Measurements from ENCODE around the gene AOPEP. TPM values are rescaled to one million over a fixed set of nuclear protein-coding genes. Genes with fewer than 3 reads are reported as not detected.

AOPEP gene
- total and polyA plus RNA-seq, 3 donors from 2014 or later, result 31.4 to 95.0 (median 80.4) TPM

DNA sequence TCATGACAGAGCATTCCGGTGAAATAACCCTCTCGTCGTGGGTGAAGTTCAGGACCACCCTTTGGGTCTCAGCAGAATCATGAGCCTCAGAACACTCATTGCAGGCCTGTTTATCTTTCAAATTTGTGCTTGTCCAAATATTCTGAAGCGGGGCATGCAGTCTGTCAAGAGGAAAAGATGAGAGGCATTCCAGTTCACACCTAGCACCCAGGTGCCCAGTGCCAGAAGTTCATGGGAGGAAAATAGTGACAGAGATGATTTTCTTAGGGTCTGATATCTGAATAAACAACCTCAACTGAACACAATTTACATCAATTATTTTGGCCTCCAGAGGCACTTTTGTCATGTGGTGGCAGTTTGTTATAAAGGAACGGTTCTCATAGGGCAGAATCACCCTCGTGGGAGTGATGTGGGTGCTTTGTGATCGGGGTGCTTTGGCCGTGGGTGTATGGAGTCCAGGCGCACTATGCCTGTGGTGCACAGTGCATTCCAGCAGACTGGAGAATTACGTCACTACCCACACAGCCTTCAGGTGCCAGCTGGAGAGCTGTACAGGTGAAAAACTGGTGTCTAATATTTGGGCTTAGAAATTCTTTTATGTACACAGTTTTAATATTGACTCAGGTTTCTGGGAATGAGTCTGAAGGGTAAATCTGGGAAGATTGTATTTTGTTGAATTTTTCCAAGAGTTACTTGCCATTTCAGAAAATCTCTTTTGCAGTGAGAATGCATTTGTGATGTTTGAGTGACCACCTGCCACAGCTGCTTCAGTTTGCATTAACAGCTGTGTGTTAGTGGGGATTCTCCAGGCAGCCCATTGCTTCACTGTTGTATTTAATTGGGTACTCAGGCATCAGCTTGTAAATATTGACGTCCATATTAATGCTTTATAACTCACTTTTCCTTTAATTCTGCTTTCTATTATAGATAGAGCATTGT, 301.7 kb downstream of the AOPEP start:
- no peak for DNase-seq
- H3K4me1 ChIP-seq, result peaks cover 24% of the 10 kb centered on the region
- no peaks in the 10 kb centered on the region for H3K27me3 ChIP-seq
- intact Hi-C loops (cut with DNase I; ENCODE audit: low total_unique reads), result no loop called here
- no peaks in the 10 kb centered on the region for H3K9me3 ChIP-seq
- no peaks in the 10 kb centered on the region for H3K36me3 ChIP-seq (ENCODE audit: low read depth, missing control alignments)
- TF ChIP-seq POLR2A (IDR thresholded peaks at IDR 0.05), result no peak
- TF ChIP-seq, protein P1, sequence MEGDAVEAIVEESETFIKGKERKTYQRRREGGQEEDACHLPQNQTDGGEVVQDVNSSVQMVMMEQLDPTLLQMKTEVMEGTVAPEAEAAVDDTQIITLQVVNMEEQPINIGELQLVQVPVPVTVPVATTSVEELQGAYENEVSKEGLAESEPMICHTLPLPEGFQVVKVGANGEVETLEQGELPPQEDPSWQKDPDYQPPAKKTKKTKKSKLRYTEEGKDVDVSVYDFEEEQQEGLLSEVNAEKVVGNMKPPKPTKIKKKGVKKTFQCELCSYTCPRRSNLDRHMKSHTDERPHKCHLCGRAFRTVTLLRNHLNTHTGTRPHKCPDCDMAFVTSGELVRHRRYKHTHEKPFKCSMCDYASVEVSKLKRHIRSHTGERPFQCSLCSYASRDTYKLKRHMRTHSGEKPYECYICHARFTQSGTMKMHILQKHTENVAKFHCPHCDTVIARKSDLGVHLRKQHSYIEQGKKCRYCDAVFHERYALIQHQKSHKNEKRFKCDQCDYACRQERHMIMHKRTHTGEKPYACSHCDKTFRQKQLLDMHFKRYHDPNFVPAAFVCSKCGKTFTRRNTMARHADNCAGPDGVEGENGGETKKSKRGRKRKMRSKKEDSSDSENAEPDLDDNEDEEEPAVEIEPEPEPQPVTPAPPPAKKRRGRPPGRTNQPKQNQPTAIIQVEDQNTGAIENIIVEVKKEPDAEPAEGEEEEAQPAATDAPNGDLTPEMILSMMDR (IDR thresholded peaks at IDR 0.05), result no peak
- H3K27ac ChIP-seq, result no peak overlapping the region
- no peak overlapping the region for H3K4me3 ChIP-seq
- WGBS, 2 donors, result 72 to 81% methylated on average over 10 to 11 of the region's 11 CpGs

DNA sequence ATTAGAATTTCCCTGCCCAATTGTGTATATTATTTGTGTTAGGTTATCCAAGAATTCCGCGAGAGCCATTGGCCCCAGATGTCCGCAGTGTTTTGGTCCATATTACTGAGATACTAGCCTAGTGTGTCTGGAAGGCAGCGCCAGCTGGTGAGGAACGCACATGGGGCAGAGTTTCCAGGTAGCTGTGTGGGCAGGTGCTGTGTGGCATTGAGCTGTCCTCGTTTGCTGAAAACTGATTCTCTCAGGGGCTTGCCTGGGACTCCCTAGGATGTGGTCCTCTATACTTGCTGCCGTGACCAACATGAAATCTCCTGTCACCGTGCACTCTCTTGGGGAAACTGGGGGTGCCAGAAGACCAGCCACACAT, 302.3 kb downstream of the AOPEP start:
- WGBS, 2 donors, result 91 to 96% methylated on average over 7 to 8 of the region's 8 CpGs
- H3K27me3 ChIP-seq, result no peaks in the 10 kb centered on the region
- H3K4me1 ChIP-seq, result peaks cover 18% of the 10 kb centered on the region
- H3K27ac ChIP-seq, result no peak overlapping the region
- no peaks in the 10 kb centered on the region for H3K36me3 ChIP-seq (ENCODE audit: low read depth, missing control alignments)
- no peak overlapping the region for H3K4me3 ChIP-seq
- no peaks in the 10 kb centered on the region for H3K9me3 ChIP-seq
- intact Hi-C loops (cut with DNase I; ENCODE audit: low total_unique reads), result no loop called here
- no peak for DNase-seq
- TF ChIP-seq POLR2A (IDR thresholded peaks at IDR 0.05), result no peak
- TF ChIP-seq, protein P1 (IDR thresholded peaks at IDR 0.05), result no peak

DNA sequence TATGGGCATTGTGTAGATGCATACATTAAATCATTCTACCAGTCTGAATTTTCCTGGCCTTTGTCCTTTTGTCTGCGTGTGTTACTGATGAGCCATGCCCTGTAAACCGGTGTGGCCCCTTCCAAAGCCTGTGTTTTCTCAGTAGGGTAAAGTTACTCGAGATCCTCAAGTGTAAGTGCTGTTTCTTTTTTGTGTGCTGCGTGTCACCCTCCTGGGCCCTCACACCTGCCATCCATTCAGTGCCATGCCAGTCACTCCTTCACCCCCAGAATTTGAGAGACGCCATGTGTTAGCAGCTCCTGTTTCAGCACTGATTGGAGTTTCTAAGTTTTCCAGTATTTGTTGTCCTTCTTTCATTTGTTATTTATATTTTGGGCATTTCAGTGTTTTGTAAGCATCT, 302.8 kb downstream of the AOPEP start:
- H3K27me3 ChIP-seq, result no peaks in the 10 kb centered on the region
- no peak overlapping the region for H3K27ac ChIP-seq
- 82 to 90% methylated on average over 5 of the region's 5 CpGs for WGBS, 2 donors
- no peak overlapping the region for H3K4me3 ChIP-seq
- no peaks in the 10 kb centered on the region for H3K36me3 ChIP-seq (ENCODE audit: low read depth, missing control alignments)
- peaks cover 14% of the 10 kb centered on the region for H3K4me1 ChIP-seq
- TF ChIP-seq POLR2A (IDR thresholded peaks at IDR 0.05), result no peak
- TF ChIP-seq, protein P1 (IDR thresholded peaks at IDR 0.05), result no peak
- intact Hi-C loops (cut with DNase I; ENCODE audit: low total_unique reads), result no loop called here
- DNase-seq, result no peak
- H3K9me3 ChIP-seq, result no peaks in the 10 kb centered on the region

DNA sequence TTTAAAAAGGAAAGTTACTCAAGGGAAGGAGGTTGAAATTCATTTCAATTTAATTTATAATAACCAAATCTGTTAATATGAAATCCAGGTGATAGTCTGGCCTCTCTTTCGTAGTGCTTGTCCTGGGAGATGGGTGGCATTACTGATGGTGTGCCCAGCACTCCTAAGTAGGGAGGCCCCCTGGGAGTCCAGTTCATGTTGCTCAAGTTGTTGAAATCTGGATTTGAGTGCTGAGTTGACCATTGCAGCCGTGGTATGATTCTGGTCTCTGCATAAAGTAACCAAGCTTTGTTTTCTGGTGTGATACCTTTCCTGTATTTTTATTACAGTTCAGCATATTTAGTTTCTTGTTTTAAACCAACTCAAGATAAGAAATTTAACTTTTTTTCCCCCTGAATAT, 303.2 kb downstream of the AOPEP start:
- intact Hi-C loops (cut with DNase I; ENCODE audit: low total_unique reads), result no loop called here
- no peaks in the 10 kb centered on the region for H3K27me3 ChIP-seq
- H3K4me3 ChIP-seq, result no peak overlapping the region
- H3K36me3 ChIP-seq (ENCODE audit: low read depth, missing control alignments), result no peaks in the 10 kb centered on the region
- no peak overlapping the region for H3K27ac ChIP-seq
- no peak for TF ChIP-seq POLR2A (IDR thresholded peaks at IDR 0.05)
- TF ChIP-seq, protein P1 (IDR thresholded peaks at IDR 0.05), result no peak
- WGBS, 2 donors, result 61 to 74% methylated on average over 2 of the region's 2 CpGs
- peaks cover 11% of the 10 kb centered on the region for H3K4me1 ChIP-seq
- no peaks in the 10 kb centered on the region for H3K9me3 ChIP-seq
- DNase-seq, result no peak

DNA sequence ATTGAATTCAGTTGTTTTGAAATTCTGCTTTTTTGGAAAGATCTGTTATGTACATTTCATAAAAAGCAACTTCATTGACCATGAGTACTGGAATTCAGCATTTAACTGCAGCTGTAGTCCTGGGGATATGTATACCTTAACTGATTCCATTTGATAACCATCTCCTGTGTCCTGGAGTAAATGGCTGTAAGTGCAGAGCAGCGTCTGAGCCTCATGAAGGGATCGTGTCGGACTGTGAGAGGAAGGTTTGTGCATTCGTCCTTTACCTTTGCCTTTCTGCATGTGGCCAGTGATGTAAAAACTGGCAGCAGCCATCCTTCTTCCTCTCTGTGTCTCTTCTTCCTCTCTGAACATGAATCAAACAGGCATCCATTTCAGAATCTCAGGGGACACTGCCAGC, 303.8 kb downstream of the AOPEP start:
- Histone ChIP-seq H3K36me3 (ENCODE audit: low read depth, missing control alignments) (no peaks in the 10 kb centered on the region), H3K9me3 (no peaks in the 10 kb centered on the region), H3K27me3 (no peaks in the 10 kb centered on the region), H3K4me1 (peaks cover 8% of the 10 kb centered on the region), H3K4me3 (no peak overlapping the region), H3K27ac (no peak overlapping the region)
- WGBS, 2 donors, result 65 to 75% methylated on average over 4 of the region's 4 CpGs
- no peak for DNase-seq
- intact Hi-C loops (cut with DNase I; ENCODE audit: low total_unique reads), result no loop called here
- TF ChIP-seq, protein P1 (IDR thresholded peaks at IDR 0.05), result no peak
- no peak for TF ChIP-seq POLR2A (IDR thresholded peaks at IDR 0.05)

All from testis (tissue), 3 donors.